Stimulated activated effector memory CD8-positive, alpha-beta T cell treated with anti-CD3 and anti-CD28 coated beads, Interleukin-12 subunit alpha, Interleukin-12 subunit beta, amount 100 ng/mL, for 72 hours (primary cell): ENCODE data around the gene PTGR2.
"Not testable (repeated sequence)": the region's sequence is repeated elsewhere in the genome, so short reads cannot be mapped to it uniquely, and the experiment has no call there.

Experiments used
- ATAC-seq: fragments of 150-1000 bp; cut with Tn5 transposase; 2 replicates; pipeline ENCODE4 v1.10.0; 2021
- DNase-seq, 2 donors: peaks; one replicate each; pipeline ENCODE4 v3.0.0; 2021 to 2022; ENCODE audit warnings: low spot score in 2 of 2
- H3K27ac Mint-ChIP-seq: one replicate; pipeline ENCODE4 v1.8.0; 2022; ENCODE audit warnings: mild to moderate bottlenecking, mixed read lengths
- H3K36me3 Mint-ChIP-seq: one replicate; pipeline ENCODE4 v1.8.0; 2022; ENCODE audit warnings: mild to moderate bottlenecking, mixed read lengths
- H3K4me1 Mint-ChIP-seq: one replicate; pipeline ENCODE4 v1.8.0; 2022; ENCODE audit warnings: mixed read lengths
- H3K4me3 Mint-ChIP-seq: one replicate; pipeline ENCODE4 v1.8.0; 2022; ENCODE audit warnings: mild to moderate bottlenecking, mixed read lengths
- H3K9me3 Mint-ChIP-seq: one replicate; pipeline ENCODE4 v1.8.0; 2022; ENCODE audit warnings: mixed read lengths

PTGR2 gene

DNA sequence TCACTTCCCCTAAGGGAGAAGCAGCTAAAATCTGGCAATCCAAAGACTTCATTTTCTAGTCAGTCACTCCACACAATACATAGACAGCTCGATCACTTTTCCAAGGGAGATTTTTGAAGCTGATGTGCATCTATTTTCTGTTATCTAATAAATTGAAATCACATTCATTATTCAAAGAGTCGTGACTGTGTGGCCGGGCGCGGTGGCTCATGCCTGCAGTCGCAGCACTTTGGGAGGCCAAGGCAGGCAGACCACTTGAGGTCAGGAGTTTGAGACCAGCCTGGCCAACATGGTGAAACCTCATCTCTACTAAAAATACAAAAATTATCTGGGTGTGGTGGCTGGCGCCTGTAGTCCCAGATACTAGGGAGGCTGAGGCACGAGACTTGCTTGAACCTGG is 27.1 kb upstream of the PTGR2 start:
- Mint-ChIP-seq H3K4me3 (no peak overlapping the region), H3K4me1 (peaks cover 20% of the 10 kb centered on the region), H3K9me3 (no peaks in the 10 kb centered on the region), H3K27ac (no peak overlapping the region), H3K36me3 (no peaks in the 10 kb centered on the region)
- DNase-seq, result no peak
- ATAC-seq, result no peak

DNA sequence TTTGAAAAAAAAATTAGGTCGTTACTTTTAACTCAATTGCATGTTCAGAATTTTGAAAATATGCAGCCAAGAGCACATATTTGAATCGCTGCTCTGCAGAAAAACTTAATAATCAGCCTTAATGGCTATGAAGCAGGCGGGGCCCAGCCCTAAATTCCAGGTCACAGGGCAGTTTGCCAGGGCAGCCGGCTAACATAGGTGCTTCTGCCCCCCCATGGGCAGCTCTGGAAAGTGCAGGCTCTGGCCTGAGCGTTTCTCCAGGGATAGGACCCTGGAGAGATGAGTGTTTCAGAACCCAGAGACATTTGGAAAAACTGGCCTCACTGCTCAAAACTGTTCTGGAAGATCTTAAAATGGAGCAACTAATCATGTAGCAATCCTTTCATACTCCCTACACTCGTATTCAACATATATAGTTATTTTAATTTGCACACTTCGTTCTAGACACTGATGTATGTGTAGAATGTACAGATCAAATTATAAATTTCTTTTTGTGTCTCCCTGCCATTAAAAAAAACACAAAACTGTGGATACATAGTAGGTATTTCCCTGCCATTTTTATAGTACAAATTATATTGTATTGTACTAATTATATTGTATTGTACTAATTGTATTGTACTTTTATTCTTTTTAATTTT is 26.0 kb upstream of the PTGR2 start:
- DNase-seq (peak; percentile 66 to 87), ATAC-seq (peak; percentile 72)
- no peaks in the 10 kb centered on the region for H3K36me3 Mint-ChIP-seq
- no peak overlapping the region for H3K27ac Mint-ChIP-seq
- peaks cover 31% of the 10 kb centered on the region for H3K4me1 Mint-ChIP-seq
- no peak overlapping the region for H3K4me3 Mint-ChIP-seq
- no peaks in the 10 kb centered on the region for H3K9me3 Mint-ChIP-seq

DNA sequence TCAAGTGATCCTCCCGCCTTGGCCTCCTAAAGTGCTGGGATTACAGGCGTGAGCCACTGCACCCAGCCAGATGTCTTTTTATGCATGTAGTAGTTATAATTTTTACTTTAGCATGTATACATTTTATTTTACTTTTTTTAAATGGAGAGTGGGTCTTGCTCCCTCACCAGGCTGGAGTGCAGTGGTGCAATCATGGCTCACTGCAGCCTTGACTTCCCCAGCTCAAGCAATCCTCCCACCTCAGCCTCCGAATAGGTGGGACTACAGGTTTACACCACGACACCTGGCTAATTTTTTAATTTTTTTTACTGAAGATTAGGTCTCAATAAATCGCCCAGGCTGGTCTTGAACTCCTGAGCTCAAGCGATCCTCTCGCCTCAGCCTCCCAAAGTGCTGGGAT is 24.4 kb upstream of the PTGR2 start:
- not testable (repeated sequence) for H3K4me3 Mint-ChIP-seq, ATAC-seq, H3K27ac Mint-ChIP-seq, H3K36me3 Mint-ChIP-seq, H3K9me3 Mint-ChIP-seq, DNase-seq
- peaks cover 34% of the 10 kb centered on the region for H3K4me1 Mint-ChIP-seq

DNA sequence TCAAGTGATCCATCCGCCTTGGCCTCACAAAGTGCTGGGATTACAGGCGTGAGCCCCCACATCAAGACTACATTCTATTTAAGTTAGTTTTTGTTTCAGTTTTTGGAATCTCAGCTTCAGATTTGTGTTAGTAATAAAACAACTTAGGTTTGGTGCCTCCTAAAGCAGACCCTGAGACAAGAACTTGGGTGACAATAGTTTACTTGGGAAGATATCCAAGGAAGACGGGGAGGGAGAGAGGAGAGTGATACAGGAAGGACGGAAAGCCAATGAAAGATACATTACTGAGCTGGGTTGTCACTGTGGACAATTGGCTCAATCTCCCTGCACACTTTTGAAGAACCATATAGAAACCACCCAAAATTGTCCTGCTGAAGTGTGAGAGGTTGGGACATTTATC is 22.6 kb upstream of the PTGR2 start:
- DNase-seq, result no peak
- H3K36me3 Mint-ChIP-seq, result no peaks in the 10 kb centered on the region
- H3K9me3 Mint-ChIP-seq, result no peaks in the 10 kb centered on the region
- no peak for ATAC-seq
- H3K27ac Mint-ChIP-seq, result peak overlapping the region; percentile 93
- H3K4me1 Mint-ChIP-seq, result peaks cover 34% of the 10 kb centered on the region
- peak overlapping the region; percentile 66 for H3K4me3 Mint-ChIP-seq

DNA sequence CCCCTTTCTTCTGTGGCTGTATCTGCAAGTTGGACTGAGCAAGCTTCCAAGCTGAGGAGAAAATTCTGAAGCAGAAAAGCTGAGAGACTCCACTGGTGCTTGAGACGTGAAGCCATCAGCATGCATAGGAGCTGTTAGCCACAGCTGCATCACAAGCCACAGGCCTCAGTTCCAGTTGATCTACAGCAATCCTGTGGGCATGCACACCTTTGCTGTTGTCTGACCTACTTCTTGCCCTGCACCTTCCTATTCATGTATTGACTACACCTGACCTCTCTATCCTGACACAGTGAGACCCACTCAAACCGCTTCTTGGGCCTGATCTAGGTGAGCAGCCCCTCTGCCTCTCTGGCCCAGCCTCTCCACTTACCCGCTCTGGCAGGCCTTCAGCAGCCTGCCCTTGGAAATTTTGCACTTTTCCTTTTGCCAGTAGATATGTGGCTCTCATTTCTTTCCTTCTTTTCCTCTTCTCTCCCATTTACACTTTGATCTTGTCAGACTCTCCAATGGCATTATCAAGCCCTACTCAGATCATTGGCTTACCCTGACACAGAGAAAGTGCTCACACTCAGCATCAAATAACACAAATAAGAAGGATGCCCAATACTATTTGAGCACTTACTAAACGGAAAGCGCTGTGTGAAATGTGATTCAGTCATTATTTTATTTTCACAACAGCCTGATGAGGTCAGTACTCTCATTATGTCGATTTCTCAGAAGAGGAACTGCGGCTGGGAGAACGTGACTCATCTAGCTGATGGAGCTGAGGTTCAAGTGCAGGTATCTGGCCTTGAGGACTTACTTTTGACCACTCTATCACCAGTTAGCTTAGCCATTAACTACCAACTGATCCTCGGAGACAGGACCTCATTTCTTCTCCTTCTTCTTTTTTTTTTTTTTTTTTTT is 21.9 kb upstream of the PTGR2 start:
- peak; percentile 92 for ATAC-seq
- H3K4me1 Mint-ChIP-seq, result peaks cover 34% of the 10 kb centered on the region
- H3K36me3 Mint-ChIP-seq, result no peaks in the 10 kb centered on the region
- peak overlapping the region; percentile 93 for H3K27ac Mint-ChIP-seq
- H3K9me3 Mint-ChIP-seq, result no peaks in the 10 kb centered on the region
- peak; percentile 28 to 74 for DNase-seq
- peak overlapping the region; percentile 66 for H3K4me3 Mint-ChIP-seq

DNA sequence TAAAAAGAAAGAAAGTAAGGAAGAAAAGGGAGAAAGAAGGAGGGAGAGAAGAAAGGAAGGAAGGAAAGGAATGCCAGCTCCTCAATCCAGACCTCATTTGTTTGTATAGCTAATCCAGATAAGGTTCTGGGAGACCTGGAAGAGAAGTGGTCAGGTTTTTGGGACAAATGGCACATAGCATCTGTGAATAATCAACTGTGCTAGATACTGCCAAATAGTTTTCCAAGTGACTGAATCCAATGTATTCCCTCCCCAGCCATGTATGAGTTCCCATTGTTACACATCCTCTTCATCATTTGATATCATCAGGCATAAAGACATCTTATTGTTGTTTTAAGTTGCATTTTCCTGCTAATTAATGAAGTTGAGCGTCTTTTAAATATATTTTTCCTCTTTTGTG is 18.6 kb upstream of the PTGR2 start:
- Mint-ChIP-seq H3K36me3 (no peaks in the 10 kb centered on the region), H3K4me3 (no peak overlapping the region), H3K27ac (peak overlapping the region; percentile 26)

DNA sequence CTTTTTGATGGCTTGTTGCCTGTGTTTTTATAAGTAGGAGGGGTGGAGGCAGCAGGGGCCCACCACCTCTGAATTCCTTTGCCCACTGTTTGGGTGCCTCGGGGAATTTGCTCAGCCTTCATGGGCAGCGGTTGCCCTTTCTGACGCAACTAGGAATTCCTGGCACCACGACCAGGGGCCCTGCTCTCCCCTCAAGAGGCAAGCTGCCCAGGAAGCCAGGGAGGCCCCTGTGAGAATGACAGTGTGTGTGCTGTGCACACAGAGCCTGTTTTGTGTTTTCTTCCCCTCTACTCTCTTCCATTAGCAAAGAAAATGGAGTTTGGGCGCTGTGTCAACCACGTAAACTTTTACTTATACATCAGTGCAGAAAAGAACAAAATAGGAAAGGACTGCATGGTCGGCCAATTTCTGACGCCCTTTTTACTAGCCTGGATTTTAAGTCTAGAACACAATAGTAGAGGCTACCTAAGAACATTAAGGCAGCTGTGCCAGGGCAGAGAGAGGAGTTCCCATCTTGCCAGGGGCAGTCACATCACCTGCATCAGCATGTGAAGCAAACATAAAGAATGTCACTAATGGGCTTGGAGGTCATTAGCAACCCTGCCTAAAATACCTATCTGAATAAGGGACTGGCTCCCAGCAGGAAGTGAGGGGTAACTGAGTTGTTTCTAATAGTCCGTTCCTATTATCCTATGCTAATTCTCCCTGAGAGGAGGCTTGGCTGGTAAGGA is 17.9 kb upstream of the PTGR2 start:
- Mint-ChIP-seq H3K36me3 (no peaks in the 10 kb centered on the region), H3K27ac (no peak overlapping the region), H3K4me3 (no peak overlapping the region), H3K4me1 (peaks cover 23% of the 10 kb centered on the region), H3K9me3 (no peaks in the 10 kb centered on the region)
- ATAC-seq, result no peak
- no peak for DNase-seq

More for the DNA sequence above, 18.6 kb upstream of the PTGR2 start:
- DNase-seq, result no peak
- ATAC-seq, result no peak
- Mint-ChIP-seq H3K9me3 (no peaks in the 10 kb centered on the region), H3K4me1 (peaks cover 28% of the 10 kb centered on the region)

DNA sequence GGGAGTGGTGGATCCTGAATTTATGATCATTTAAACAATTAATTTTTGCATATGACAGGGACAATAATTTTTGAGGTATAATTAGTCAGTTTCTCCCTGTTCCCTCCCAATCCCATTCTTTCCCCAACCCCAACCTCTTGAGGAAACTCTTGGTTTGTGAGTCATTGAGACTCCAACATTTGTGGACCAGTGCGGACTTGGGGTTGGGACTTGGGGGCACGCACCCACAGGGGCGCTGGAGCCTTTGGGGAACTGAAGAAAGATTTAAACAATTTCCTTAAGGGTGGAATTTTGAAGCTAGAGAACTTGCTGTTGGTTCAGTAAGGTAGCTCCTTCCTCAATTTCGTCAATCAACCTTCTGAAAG is 17.4 kb upstream of the PTGR2 start:
- H3K27ac Mint-ChIP-seq, result no peak overlapping the region
- no peak overlapping the region for H3K4me3 Mint-ChIP-seq
- DNase-seq (no peak), ATAC-seq (no peak)
- H3K36me3 Mint-ChIP-seq, result no peaks in the 10 kb centered on the region
- peaks cover 17% of the 10 kb centered on the region for H3K4me1 Mint-ChIP-seq
- H3K9me3 Mint-ChIP-seq, result no peaks in the 10 kb centered on the region

DNA sequence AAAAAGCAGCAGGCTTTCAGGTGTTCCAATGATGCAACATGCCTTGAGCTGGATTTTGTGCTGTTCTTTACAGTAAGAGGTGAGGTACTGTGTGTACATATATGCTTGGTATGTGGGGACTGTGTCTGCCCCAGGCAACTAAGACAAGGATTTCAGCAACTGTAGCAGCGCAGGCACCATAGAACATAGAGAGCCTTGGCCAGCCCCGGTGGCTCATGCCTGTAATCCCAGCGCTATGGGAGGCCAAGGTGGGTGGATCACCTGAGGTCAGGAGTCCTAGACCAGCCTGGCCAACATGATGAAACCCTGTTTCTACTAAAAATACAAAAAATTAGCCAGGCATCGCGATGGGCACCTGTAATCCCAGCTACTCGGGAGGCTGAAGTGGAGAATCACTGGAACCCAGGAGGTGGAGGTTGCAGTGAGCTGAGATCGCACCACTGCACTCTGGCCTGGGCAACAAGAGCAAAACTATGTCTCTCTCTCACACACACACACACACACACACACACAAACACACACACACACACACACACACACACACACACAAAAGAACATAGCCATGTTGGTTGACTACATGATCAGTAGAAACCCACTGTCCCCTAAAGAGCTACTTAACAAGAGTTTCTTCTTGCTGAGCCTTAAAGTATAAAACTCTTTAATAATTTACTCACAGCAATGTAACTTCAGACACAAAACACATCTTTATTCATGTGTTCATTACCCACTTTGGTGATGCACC is 13.2 kb upstream of the PTGR2 start:
- ATAC-seq, H3K9me3 Mint-ChIP-seq: not testable (repeated sequence)

DNA sequence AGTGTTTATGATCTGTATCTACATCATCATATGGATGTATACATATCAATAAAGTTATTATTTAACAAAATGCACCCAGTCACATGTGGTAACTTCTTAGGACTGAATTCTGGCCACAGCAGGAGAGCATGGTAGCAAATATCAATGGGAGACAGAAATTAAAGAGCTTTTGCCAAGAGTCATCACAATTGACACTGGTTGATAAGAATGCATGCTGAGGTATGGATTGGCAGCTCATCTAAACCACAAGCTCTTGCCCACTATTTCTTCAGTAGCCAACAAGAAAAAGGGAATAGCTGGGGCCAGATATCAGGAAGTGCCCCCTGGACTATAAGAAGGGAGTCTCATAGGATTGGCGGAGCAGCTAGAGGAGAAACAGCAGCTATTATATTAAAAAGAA is 9.4 kb upstream of the PTGR2 start:
- Mint-ChIP-seq H3K36me3 (no peaks in the 10 kb centered on the region), H3K9me3 (no peaks in the 10 kb centered on the region), H3K4me1 (no peaks in the 10 kb centered on the region), H3K27ac (no peak overlapping the region), H3K4me3 (no peak overlapping the region)
- no peak for DNase-seq
- no peak for ATAC-seq

More for the DNA sequence above, 13.2 kb upstream of the PTGR2 start:
- not testable (repeated sequence) for DNase-seq, H3K4me1 Mint-ChIP-seq, H3K4me3 Mint-ChIP-seq, H3K27ac Mint-ChIP-seq, H3K36me3 Mint-ChIP-seq

DNA sequence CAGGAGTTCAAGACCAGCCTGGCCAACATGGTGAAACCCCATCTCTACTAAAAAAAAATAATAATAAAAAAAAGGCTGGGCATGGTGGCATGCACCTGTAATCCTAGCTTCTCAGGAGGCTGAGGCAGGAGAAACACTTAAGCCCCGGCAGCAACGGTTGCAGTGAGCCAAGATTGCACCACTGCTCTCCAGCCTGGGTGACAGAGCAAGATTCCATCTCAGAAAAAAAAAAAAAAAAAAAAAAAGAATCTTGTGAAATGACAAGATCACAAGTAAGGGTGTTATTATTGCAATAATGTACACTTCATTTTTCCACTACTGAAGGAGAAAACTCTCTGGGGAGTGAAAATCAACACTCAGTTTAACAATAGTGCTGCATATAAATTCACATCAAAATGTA is 8.8 kb upstream of the PTGR2 start:
- no peaks in the 10 kb centered on the region for H3K9me3 Mint-ChIP-seq
- H3K4me3 Mint-ChIP-seq, result no peak overlapping the region
- H3K4me1 Mint-ChIP-seq, result no peaks in the 10 kb centered on the region
- ATAC-seq (no peak), DNase-seq (no peak)
- no peak overlapping the region for H3K27ac Mint-ChIP-seq
- H3K36me3 Mint-ChIP-seq, result no peaks in the 10 kb centered on the region

DNA sequence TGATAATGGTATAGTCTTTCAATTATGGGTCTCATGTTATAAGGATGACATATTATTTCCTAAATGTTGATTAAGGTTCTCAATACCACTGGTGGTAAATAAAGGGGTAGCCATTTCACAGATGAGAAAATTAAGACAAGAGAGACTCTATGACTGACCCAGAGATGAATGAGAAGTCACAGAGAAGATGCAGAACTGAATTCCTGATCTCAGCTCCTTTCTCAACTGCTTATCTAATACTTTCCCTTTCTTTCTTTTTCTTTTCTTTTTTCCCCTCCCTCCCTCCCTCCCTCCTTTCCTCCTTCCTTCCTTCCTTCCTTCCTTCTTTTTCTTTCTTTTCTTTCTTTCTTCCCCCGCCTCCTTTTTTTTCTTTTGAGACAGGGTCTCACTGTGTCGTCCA is 8.3 kb upstream of the PTGR2 start:
- Mint-ChIP-seq H3K4me1 (no peaks in the 10 kb centered on the region), H3K9me3 (no peaks in the 10 kb centered on the region), H3K36me3 (no peaks in the 10 kb centered on the region), H3K4me3 (no peak overlapping the region), H3K27ac (no peak overlapping the region)
- ATAC-seq (no peak), DNase-seq (no peak)

DNA sequence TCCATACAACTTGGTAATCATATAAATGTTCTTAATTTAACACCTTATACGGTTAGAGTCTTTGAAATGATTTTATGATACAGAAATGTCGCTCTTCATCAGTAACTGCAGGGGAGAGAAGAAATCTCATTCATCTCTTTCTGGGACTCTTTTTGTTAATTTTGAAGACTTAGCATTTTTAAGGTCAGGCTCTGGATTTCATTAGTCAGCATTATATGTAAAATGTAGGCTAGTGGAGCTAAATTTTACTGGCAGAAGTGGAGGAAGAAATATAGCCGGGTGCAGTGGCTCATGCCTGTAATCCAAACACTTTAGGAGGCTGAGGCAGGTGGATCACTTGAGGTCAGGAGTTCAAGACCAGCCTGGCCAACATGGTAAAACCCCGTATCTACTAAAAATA is 4.7 kb upstream of the PTGR2 start:
- Mint-ChIP-seq H3K4me3 (no peak overlapping the region), H3K27ac (no peak overlapping the region), H3K4me1 (peaks cover 12% of the 10 kb centered on the region), H3K36me3 (peaks cover 4% of the 10 kb centered on the region), H3K9me3 (no peaks in the 10 kb centered on the region)
- no peak for DNase-seq
- no peak for ATAC-seq

DNA sequence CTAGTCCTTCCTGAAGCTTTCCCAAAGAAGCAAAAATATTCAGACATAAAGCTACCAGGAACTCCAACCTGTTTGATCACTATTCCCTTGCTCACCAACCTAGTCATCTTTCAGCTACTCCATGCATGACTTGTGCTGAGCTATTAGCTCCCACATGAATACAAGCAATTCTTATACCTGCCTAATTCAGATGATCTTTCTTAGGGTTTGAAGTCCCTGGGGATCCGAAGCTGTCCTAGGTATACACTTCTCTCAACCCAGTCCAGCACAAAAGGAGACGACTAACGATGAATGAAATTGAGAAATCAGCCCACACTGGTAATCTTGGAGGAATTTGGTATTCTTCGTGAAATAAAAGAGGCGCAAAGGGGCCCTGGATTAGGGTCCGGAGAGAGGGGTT is 631 bp upstream of the PTGR2 start:
- peaks cover 20% of the 10 kb centered on the region for H3K4me1 Mint-ChIP-seq
- ATAC-seq (no peak), DNase-seq (no peak)
- H3K4me3 Mint-ChIP-seq, result peak overlapping the region; percentile 91
- H3K9me3 Mint-ChIP-seq, result no peaks in the 10 kb centered on the region
- peaks cover 11% of the 10 kb centered on the region for H3K36me3 Mint-ChIP-seq
- peak overlapping the region; percentile 98 for H3K27ac Mint-ChIP-seq

DNA sequence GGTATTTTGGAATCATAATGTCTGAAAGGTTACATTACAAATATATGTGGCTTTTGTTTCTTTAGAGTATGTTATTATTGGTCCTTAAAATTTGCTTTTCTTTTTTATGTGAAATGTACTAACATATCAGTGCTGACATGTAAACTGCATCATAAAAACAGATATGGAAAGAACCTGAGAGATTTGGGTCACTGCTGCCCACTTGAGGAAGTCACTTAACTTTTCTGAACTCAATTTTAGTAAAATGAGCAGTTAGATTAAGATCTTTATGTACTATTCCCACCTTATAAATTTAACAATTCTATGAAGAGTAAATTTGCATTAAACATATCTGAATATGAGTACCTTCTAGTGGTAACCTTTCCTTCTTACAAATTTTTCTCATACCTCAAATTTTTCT is 7.5 kb downstream of the PTGR2 start:
- no peak for ATAC-seq
- no peak for DNase-seq
- Mint-ChIP-seq H3K9me3 (no peaks in the 10 kb centered on the region), H3K27ac (no peak overlapping the region), H3K4me3 (no peak overlapping the region), H3K36me3 (no peaks in the 10 kb centered on the region), H3K4me1 (no peaks in the 10 kb centered on the region)
